PC-3 (cell line): Measurements from ENCODE around the gene PCNX3. TPM values are rescaled to one million over a fixed set of nuclear protein-coding genes. Genes with fewer than 3 reads are reported as not detected.
"Not testable (repeated sequence)": the region's sequence is repeated elsewhere in the genome, so short reads cannot be mapped to it uniquely, and the experiment has no call there.

Source experiments
- ATAC-seq: fragments of 200-7000 bp; cut with Tn5 transposase; 2 replicates; pipeline ENCODE4 v1.9.1; 2020; ENCODE audit warnings: mild to moderate bottlenecking, moderate library complexity
- BruUV-seq: library from RNA; stranded (reverse); fragments of 400-500 nt; replicated peaks from 2 replicates; lab custom pipeline; 2021; lab: Mats Ljungman, UMichigan
- CTCF ChIA-PET: fragments of 300-600 bp; sonication (Branson Sonifier 250); formaldehyde crosslinking; loops from one replicate; lab custom pipeline; 2022; ENCODE audit warnings: antibody characterized with exemption; lab: Charles Lee
- POLR2A ChIA-PET: fragments of 300-600 bp; sonication (Branson Sonifier 250); formaldehyde crosslinking; loops from one replicate; lab custom pipeline; 2022; ENCODE audit warnings: antibody characterized with exemption; ENCODE audit not compliant: unreplicated experiment; lab: Charles Lee
- DNase-seq: peaks from one replicate; pipeline ENCODE4 v3.0.0-alpha.2; 2015
- H2AFZ ChIP-seq: fragments of 300-600 bp; sonication (generic); 2 replicates; pipeline ENCODE4 v1.6.0; 2016; ENCODE audit warnings: antibody characterized with exemption, low read length
- H3F3A ChIP-seq: fragments of 300-600 bp; sonication (generic); one replicate; pipeline ENCODE4 v1.6.0; 2017; ENCODE audit warnings: antibody characterized with exemption, low read length, control low read depth, mild to moderate bottlenecking; ENCODE audit not compliant: unreplicated experiment
- H3K27ac ChIP-seq: fragments of 300-600 bp; sonication (generic); 2 replicates; pipeline ENCODE4 v1.5.1; 2016; ENCODE audit warnings: mild to moderate bottlenecking, low read length
- H3K27me3 ChIP-seq: fragments of 300-600 bp; sonication (generic); 2 replicates; pipeline ENCODE4 v1.6.1; 2016; ENCODE audit warnings: low read length, mixed read lengths
- H3K36me3 ChIP-seq: fragments of 300-600 bp; sonication (generic); 2 replicates; pipeline ENCODE4 v1.6.1; 2016; ENCODE audit warnings: low read depth, mixed run types, low read length, mixed read lengths
- H3K4me1 ChIP-seq: fragments of 300-600 bp; sonication (generic); 2 replicates; pipeline ENCODE4 v1.5.1; 2016; ENCODE audit warnings: low read length; ENCODE audit not compliant: insufficient read depth
- H3K4me2 ChIP-seq: fragments of 300-600 bp; sonication (generic); 2 replicates; pipeline ENCODE4 v1.6.0; 2016; ENCODE audit warnings: low read length
- H3K4me3 ChIP-seq: fragments of 300-600 bp; sonication (generic); 2 replicates; pipeline ENCODE4 v1.5.1; 2016; ENCODE audit warnings: mild to moderate bottlenecking, low read length, mixed read lengths
- H3K79me2 ChIP-seq: fragments of 300-600 bp; sonication (generic); 2 replicates; pipeline ENCODE4 v1.6.1; 2017; ENCODE audit warnings: low read length, mixed read lengths
- H3K9ac ChIP-seq: fragments of 300-600 bp; sonication (generic); 2 replicates; pipeline ENCODE4 v1.6.0; 2016; ENCODE audit warnings: mild to moderate bottlenecking, low read length
- H3K9me2 ChIP-seq: fragments of 300-600 bp; sonication (generic); replicated peaks from 2 replicates; pipeline ENCODE4 v1.6.1; 2016; ENCODE audit warnings: mixed run types, low read length, mixed read lengths
- H3K9me3 ChIP-seq: fragments of 300-600 bp; sonication (generic); 2 replicates; pipeline ENCODE4 v1.6.1; 2016; ENCODE audit warnings: low read length, mixed read lengths
- H4K20me1 ChIP-seq: fragments of 300-600 bp; sonication (generic); 2 replicates; pipeline ENCODE4 v1.6.1; 2016; ENCODE audit warnings: low read length, mixed read lengths
- EZH2 ChIP-seq: fragments of 300-600 bp; sonication (generic); IDR thresholded peaks from one replicate; pipeline ENCODE4 v1.6.1; 2017; ENCODE audit warnings: antibody characterized with exemption, mild to moderate bottlenecking, low read length; ENCODE audit not compliant: unreplicated experiment
- EZH2phosphoT487 ChIP-seq: fragments of 300-600 bp; sonication (generic); IDR thresholded peaks from 2 replicates; pipeline ENCODE4 v1.6.1; 2018; ENCODE audit warnings: mild to moderate bottlenecking, antibody characterized with exemption, low read length, borderline replicate concordance
- intact Hi-C: fragments of 100-400 bp; cut with micrococcal nuclease; formaldehyde crosslinking; loops from 2 replicates; pipeline ENCODE4 v1.9.0; 2023
- total RNA-seq: library from RNA; depleted of rRNA; stranded (reverse); fragments of >200 nt; gene quantifications from 2 replicates; pipeline ENCODE4 v1.2.3, GENCODE V29; 2014
- TF ChIP-seq, protein P1 (sequence below): fragments of 300-600 bp; sonication (generic); conservative IDR thresholded peaks from 2 replicates; pipeline ENCODE4 v1.5.1; 2017; ENCODE audit warnings: antibody characterized with exemption, low read depth, mild to moderate bottlenecking, low read length

PCNX3 gene
- total RNA-seq, 1 experiment from 2014 or later: 53.6 TPM

DNA sequence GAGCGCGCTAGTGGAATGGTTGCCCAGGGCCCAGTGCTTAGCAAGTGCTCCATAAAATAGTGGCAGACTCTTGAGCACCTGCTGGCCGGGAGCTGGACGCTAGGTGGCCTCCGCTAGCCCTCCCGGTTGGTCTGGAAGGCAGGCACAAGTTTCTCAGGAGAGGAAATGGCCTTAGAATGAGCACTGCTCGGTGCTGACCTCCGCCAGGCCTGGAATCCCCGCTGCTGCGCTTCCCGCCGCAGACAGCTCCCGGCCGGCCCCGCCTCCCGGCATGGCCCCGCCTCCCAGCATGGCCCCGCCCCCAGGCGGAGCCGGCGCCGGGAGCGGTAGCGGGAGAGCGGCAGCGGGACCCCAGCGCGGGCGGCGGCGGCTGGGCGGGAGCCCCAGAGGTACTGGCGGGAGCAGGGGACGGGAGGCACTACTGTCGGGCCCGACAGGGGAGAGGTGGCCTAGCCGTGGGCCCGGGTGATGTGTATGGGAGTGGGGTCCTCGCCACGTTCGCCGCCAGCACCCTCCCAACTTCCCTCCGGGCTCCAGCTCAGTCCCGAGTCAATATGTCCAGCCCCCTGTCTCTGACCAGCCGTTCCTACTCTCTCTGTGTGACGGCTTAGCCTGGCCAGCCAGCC is 22.3 kb downstream of the PCNX3 start, which contains the start of gene SIPA1:
SIPA1 (plus strand) TSS at position 308 of the 626 bp plus-strand sequence. CDS start 2,821 bp downstream, outside the sequence.
- H3K9me3 ChIP-seq: no peaks in the 10 kb centered on the region
- no peak within 1 kb of the TSS for H3K27ac ChIP-seq
- peak within 1 kb of the TSS; percentile 38 for H3K9ac ChIP-seq
- H4K20me1 ChIP-seq: no peaks in the 10 kb centered on the region
- H3F3A ChIP-seq: peaks cover 7% of the 10 kb centered on the region
- ChIA-PET CTCF (no interaction called here), POLR2A (interaction anchor here (0.5 kb wide), 1 partner anchor 255 kb away, joined by 9 read pairs; no protein-coding TSS in a partner anchor)
- no peaks in the 10 kb centered on the region for H3K27me3 ChIP-seq
- intact Hi-C loops: loop anchor here (1.0 kb wide), 1 partner anchor 23 kb away; the partner anchor contains the start of gene PCNX3
- H3K4me1 ChIP-seq: peaks cover 7% of the 10 kb centered on the region
- peaks cover 33% of the 10 kb centered on the region for H3K36me3 ChIP-seq
- H3K79me2 ChIP-seq: no peaks in the 10 kb centered on the region
- peak; percentile 91 for ATAC-seq
- no TSS peak for BruUV-seq
- peak within 1 kb of the TSS; percentile 93 for H3K4me2 ChIP-seq
- TF ChIP-seq EZH2phosphoT487: no peak
- TF ChIP-seq, protein P1, sequence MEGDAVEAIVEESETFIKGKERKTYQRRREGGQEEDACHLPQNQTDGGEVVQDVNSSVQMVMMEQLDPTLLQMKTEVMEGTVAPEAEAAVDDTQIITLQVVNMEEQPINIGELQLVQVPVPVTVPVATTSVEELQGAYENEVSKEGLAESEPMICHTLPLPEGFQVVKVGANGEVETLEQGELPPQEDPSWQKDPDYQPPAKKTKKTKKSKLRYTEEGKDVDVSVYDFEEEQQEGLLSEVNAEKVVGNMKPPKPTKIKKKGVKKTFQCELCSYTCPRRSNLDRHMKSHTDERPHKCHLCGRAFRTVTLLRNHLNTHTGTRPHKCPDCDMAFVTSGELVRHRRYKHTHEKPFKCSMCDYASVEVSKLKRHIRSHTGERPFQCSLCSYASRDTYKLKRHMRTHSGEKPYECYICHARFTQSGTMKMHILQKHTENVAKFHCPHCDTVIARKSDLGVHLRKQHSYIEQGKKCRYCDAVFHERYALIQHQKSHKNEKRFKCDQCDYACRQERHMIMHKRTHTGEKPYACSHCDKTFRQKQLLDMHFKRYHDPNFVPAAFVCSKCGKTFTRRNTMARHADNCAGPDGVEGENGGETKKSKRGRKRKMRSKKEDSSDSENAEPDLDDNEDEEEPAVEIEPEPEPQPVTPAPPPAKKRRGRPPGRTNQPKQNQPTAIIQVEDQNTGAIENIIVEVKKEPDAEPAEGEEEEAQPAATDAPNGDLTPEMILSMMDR: peak; percentile 57
- H3K4me3 ChIP-seq: peak within 1 kb of the TSS; percentile 68
- DNase-seq: peak; percentile 91
- peak within 1 kb of the TSS; percentile 47; the same call in 1 of the 2 replicates for H2AFZ ChIP-seq
- no peaks in the 10 kb centered on the region for H3K9me2 ChIP-seq

DNA sequence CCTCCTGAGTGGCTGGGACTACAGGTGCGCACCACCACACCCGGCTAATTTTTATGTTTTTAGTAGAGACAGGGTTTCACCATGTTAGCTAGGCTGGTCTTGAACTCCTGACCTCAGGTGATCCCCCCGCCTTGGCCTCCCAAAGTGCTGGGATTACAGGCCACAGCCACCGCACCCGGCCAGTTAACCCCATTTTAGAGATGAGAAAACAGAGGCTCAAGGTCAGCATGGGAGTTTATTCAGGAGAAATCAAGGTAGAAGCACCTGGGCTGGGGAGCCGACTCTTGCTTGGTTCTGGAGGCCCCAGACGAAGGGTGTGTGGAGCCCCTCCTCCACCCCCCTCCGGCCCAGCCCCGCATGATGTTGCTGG is 23.6 kb downstream of the PCNX3 start:
- CTCF ChIA-PET, H3F3A ChIP-seq, DNase-seq, H4K20me1 ChIP-seq, POLR2A ChIA-PET, intact Hi-C loops, H3K4me2 ChIP-seq, H3K27me3 ChIP-seq, H3K9me3 ChIP-seq, H3K79me2 ChIP-seq, BruUV-seq, H3K9ac ChIP-seq, H3K4me3 ChIP-seq, H3K4me1 ChIP-seq, ATAC-seq, H3K9me2 ChIP-seq, H3K27ac ChIP-seq, H2AFZ ChIP-seq: not testable (repeated sequence)
- peaks cover 28% of the 10 kb centered on the region for H3K36me3 ChIP-seq

DNA sequence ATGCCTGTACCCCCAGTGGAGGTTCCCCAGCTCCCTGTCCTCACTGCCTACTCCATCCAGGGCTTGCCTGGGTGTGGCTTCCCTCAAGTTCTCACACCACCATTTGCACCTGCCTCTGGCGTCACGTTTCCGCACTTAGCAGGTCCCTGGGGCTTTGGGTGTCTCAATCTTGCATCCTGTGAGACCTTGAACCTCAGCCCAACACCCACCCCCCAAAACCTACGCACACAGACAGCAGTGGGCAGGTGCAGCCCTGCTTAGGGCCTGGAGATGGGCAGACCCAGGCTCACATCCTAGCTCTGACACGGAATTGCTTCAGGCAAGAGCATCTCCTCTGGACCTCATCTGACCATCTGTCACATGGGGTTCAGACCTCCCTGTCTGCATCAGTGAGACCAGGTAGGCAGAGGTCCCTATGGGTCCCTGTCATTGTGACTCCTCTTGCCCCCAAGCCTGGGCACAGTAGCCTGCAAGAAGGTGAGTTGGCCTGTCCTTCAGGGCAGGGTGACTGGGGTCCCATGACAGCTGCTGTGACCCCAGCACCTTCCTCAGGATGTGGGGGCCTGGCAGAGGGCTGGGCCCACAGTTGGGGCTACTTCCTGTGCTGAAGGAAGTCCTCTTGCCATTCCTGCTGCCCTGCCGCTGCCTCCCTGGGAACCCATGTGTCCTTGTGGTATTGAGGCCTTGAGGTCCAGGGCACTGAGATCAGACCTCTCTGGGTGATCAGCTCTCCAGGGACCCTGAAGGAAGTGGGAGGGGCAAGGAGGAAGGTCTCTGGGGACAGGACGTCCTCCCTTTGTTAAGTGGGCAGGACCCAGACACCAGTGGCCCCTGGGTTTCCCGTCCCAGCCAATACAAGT is 24.3 kb downstream of the PCNX3 start:
- intact Hi-C loops: no loop called here

More for the DNA sequence above, 24.3 kb downstream of the PCNX3 start:
- H3K4me2 ChIP-seq: no peak overlapping the region
- CTCF ChIA-PET: no interaction called here
- H3K36me3 ChIP-seq: peaks cover 22% of the 10 kb centered on the region
- H3F3A ChIP-seq: peaks cover 7% of the 10 kb centered on the region
- DNase-seq (no peak), ATAC-seq (no peak)
- no peaks in the 10 kb centered on the region for H3K9me3 ChIP-seq
- no peaks in the 10 kb centered on the region for H3K27me3 ChIP-seq
- peaks cover 7% of the 10 kb centered on the region for H3K4me1 ChIP-seq
- no peaks in the 10 kb centered on the region for H4K20me1 ChIP-seq
- no peak for TF ChIP-seq EZH2phosphoT487
- no peak for TF ChIP-seq EZH2
- TF ChIP-seq, protein P1: no peak
- H3K4me3 ChIP-seq: no peak overlapping the region
- no TSS peak for BruUV-seq
- POLR2A ChIA-PET: no interaction called here
- H3K9me2 ChIP-seq: no peaks in the 10 kb centered on the region
- H2AFZ ChIP-seq: no peak overlapping the region
- no peak overlapping the region for H3K9ac ChIP-seq
- H3K27ac ChIP-seq: no peak overlapping the region
- H3K79me2 ChIP-seq: no peaks in the 10 kb centered on the region
